A549 treated with DMSO at 1 μM for 4 hours (cell line): ENCODE measurements around the gene CA5A. TPM values are rescaled to one million over a fixed set of nuclear protein-coding genes. Genes with fewer than 3 reads are reported as not detected.

ENCODE experiments used
- total RNA-seq: library from RNA; stranded (reverse); fragments of 200-300 nt; extraction: Qiagen RNA extraction; gene quantifications from 5 replicates; pipeline ENCODE4 v1.2.3, GENCODE V29; 2022; ENCODE audit warnings: low read depth

CA5A gene
- total RNA-seq, result not detected in 5 replicates

DNA sequence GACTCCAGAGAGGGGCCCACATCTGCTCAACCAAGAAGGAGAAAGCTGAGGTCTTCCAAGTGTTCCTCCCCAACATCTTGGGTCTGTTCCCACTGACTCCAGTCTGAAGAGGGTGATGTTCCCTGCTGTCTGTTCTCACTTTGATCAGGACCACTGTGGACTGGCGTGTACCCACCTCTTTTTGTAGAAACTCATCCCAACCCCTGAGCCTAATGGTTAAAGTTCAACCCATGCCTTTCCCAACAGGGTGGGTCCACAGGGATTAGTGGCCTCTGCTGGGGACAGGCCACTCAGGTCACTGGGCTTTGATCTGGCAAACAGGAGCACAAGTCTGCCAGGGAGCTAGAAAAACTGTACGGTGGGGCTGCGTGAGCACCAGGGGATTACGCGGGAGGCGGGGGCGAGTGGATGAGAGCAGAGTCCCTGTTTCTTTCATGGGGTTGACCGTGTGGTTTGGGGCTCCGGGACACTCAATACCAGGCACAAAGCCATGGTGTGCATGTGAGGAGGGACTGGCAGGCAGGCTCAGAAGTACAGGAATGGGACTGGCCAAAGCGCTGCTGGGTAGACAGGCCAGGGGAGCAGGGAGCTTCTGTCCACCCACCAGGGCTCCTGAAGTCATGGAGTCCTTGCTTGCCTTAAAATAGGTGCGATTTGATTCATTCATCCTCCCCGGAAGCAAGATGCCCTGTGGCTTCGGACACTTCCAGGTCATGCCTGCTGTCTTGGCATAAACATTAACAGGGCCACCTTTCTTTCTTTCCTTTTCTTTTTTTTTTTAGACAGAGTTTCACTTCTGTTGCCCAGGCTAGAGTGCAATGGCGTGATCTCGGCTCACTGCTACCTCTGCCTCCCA, at the start of gene CA5A:
Gene CA5A, minus strand, starts transcription at position 155 of the 856 bp plus-strand sequence. Its CDS starts 79 bp downstream, at position 76.

DNA sequence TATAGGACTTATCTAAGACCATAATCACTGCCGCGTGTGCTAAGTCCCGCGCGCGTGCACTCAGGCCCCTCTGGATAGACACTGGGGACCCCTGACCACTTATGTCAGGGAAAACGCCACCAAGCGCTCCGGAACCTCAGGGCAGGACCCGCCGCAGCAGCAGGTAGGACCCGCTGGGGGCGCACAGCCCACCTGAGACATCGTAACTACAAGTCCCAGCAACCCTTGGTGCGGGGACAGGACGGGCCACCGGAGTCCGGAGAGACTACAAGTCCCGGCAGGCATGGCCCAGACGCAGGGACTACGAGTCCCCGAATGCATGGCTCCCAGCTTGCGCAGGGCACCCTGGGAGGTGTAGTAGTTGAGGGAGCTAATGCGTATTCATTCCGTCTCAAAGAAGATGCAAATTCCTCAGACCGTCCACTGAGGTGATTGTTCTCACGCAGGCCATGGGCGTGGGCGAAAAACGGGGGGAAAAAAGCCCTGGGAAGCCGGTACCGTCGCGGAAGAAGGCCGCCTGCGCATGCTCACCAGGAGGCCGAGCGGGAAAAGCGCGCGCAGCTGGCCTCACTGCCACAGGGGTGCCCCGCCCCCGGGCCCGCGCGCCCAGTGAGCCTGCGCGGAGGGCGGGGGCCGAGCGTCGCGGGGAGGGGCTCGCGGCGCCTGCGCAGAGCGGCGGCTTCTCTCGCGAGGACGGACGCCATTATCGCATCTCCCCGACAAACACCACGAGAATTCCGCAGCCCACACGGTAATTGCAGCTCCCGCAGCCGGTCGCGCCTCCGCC, 14.6 kb upstream of the CA5A start, which contains the start of gene BANP:
Gene BANP, plus strand, starts transcription at position 670 of the 787 bp plus-strand sequence. CDS start 23,682 bp downstream, outside the sequence.

DNA sequence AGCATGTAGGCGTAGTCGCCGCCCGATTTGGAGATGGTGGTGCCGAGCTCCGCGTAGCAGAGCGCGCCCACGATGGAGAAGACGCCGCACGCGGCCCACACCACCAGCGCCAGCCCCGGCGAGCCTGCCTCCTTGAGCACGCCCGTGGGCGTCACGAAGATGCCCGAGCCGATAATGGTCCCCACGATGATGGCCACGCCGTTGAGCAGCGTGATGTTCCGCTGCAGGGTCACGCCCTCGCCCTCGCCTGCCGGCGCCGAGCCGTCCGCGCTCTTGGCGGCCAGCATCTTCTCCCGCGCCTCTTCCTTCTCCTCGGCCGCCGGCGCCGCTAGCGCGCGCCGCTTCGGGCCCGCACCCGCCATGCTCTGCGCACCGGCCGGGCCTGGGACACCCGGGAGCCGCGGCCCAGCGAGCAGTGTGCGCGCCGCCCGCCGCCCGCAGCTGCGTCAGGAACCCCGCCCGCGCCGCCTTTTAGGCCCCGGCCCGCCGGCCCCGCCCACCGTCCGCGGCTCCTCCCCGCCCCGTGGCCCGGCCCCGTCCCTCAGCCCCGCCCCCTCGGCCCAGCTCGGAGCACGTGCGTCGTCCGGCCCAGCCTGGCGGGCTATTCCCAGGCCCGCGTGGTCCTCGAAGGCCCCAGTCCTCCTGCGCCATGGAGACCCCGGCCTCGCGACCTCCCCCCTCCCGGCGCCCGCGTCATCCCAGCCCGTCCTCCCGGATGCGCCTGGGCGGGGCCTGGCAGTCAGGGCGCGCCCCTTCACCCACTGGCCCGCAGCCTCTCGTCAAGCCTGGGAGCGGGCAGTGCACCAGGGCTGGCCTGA, 67.1 kb downstream of the CA5A start, which contains the start of gene SLC7A5:
Gene SLC7A5, minus strand, starts transcription at position 447 of the 818 bp plus-strand sequence. Its CDS starts 85 bp downstream, at position 362.

Other genes starting within 250 kb of the CA5A start
- gene KLHDC4, start 170.5 kb downstream of the CA5A start, total RNA-seq, result 36.2 to 42.7 TPM (median 39.6 TPM) in 5 replicates
- gene SLC7A5, start 67.0 kb downstream of the CA5A start, total RNA-seq, result 907 to 1,085 TPM (median 1,023 TPM) in 5 replicates
- 10.6 to 22.1 TPM (median 18.3 TPM) in 5 replicates for gene BANP, start 14.9 kb upstream of the CA5A start, total RNA-seq